Measurements from ENCODE around the gene B4GALT3. TPM values are rescaled to one million over a fixed set of nuclear protein-coding genes. Genes with fewer than 3 reads are reported as not detected.

Gene B4GALT3
- polyA plus RNA-seq, 3 donors, result 36.6 to 39.5 (median 38.8) TPM

GRCh38 chr1:161216945-161217712, 39.8 kb upstream of the B4GALT3 start:
- no peak for DNase-seq (ENCODE audit: extremely low read depth in 1 of 11, low read depth in 9 of 11, low spot score in 4 of 11)

- DNase-seq (ENCODE audit: extremely low read depth in 1 of 11, low read depth in 9 of 11, low spot score in 4 of 11), result no peak
These were observed 37.8 kb upstream of the B4GALT3 start, which contains the start of gene FCER1G for GRCh38 chr1:161215076-161215475. Gene FCER1G (plus strand): TSS chr1:161215295. CDS start chr1:161215322, 27 bp downstream.

- DNase-seq (ENCODE audit: extremely low read depth in 1 of 11, low read depth in 9 of 11, low spot score in 4 of 11), result no peak
These were observed 37.1 kb upstream of the B4GALT3 start for GRCh38 chr1:161214369-161214768.

- peak in 2 of 11 donors; percentile 45 to 66 for DNase-seq (ENCODE audit: extremely low read depth in 1 of 11, low read depth in 9 of 11, low spot score in 4 of 11)
These were observed 32.6 kb upstream of the B4GALT3 start for GRCh38 chr1:161209790-161210409.

- peak in 1 of 11 donors; percentile 30 for DNase-seq (ENCODE audit: extremely low read depth in 1 of 11, low read depth in 9 of 11, low spot score in 4 of 11)
These were observed 29.9 kb upstream of the B4GALT3 start for GRCh38 chr1:161207173-161207572.

- DNase-seq (ENCODE audit: extremely low read depth in 1 of 11, low read depth in 9 of 11, low spot score in 4 of 11), result no peak
These were observed 29.3 kb upstream of the B4GALT3 start for GRCh38 chr1:161206411-161207140.

GRCh38 chr1:161201836-161202712, 24.8 kb upstream of the B4GALT3 start, which contains the start of gene NDUFS2:
Gene NDUFS2 (plus strand): TSS chr1:161202367. CDS start chr1:161202386, 19 bp downstream.
- peak; percentile 94 to 99 (median 99) for DNase-seq (ENCODE audit: extremely low read depth in 1 of 11, low read depth in 9 of 11, low spot score in 4 of 11)

- DNase-seq (ENCODE audit: extremely low read depth in 1 of 11, low read depth in 9 of 11, low spot score in 4 of 11), result no peak
These were observed 23.9 kb upstream of the B4GALT3 start for GRCh38 chr1:161200992-161201835.

GRCh38 chr1:161200421-161200991, 23.2 kb upstream of the B4GALT3 start:
- DNase-seq (ENCODE audit: extremely low read depth in 1 of 11, low read depth in 9 of 11, low spot score in 4 of 11), result no peak

- no peak for DNase-seq (ENCODE audit: extremely low read depth in 1 of 11, low read depth in 9 of 11, low spot score in 4 of 11)
These were observed 22.3 kb upstream of the B4GALT3 start for GRCh38 chr1:161199506-161200139.

- peak in 1 of 11 donors; percentile 30 for DNase-seq (ENCODE audit: extremely low read depth in 1 of 11, low read depth in 9 of 11, low spot score in 4 of 11)
These were observed 21.7 kb upstream of the B4GALT3 start, which contains the start of gene ADAMTS4 for GRCh38 chr1:161198897-161199431. Gene ADAMTS4 (minus strand): TSS chr1:161199054. CDS start chr1:161198627, 427 bp downstream.

GRCh38 chr1:161198194-161198896, 21.0 kb upstream of the B4GALT3 start:
- peak in 2 of 11 donors; percentile 29 to 67 for DNase-seq (ENCODE audit: extremely low read depth in 1 of 11, low read depth in 9 of 11, low spot score in 4 of 11)

GRCh38 chr1:161197560-161198193, 20.4 kb upstream of the B4GALT3 start:
- no peak for DNase-seq (ENCODE audit: extremely low read depth in 1 of 11, low read depth in 9 of 11, low spot score in 4 of 11)

- peak in 1 of 11 donors; percentile 39 for DNase-seq (ENCODE audit: extremely low read depth in 1 of 11, low read depth in 9 of 11, low spot score in 4 of 11)
These were observed 19.5 kb upstream of the B4GALT3 start for GRCh38 chr1:161196521-161197451.

GRCh38 chr1:161196111-161196510, 18.8 kb upstream of the B4GALT3 start:
- DNase-seq (ENCODE audit: extremely low read depth in 1 of 11, low read depth in 9 of 11, low spot score in 4 of 11), result no peak

All from renal cortex interstitium (tissue), 11 donors.